NCI-H460 (cell line): Measurements from ENCODE around the gene MAP3K2. TPM values are rescaled to one million over a fixed set of nuclear protein-coding genes. Genes with fewer than 3 reads are reported as not detected.

ENCODE experiments used
- DNase-seq: peaks from one replicate; pipeline ENCODE4 v3.0.0-alpha.2; 2016; ENCODE audit warnings: low read depth; ENCODE audit errors: extremely low read depth
- total RNA-seq: library from RNA; depleted of rRNA; stranded (reverse); fragments of >200 nt; shearing (Covaris generic); gene quantifications from 2 replicates; pipeline ENCODE4 v1.2.3, GENCODE V29; 2014

The MAP3K2 gene
- total RNA-seq, 1 experiment from 2014 or later = 39.9 TPM

DNA sequence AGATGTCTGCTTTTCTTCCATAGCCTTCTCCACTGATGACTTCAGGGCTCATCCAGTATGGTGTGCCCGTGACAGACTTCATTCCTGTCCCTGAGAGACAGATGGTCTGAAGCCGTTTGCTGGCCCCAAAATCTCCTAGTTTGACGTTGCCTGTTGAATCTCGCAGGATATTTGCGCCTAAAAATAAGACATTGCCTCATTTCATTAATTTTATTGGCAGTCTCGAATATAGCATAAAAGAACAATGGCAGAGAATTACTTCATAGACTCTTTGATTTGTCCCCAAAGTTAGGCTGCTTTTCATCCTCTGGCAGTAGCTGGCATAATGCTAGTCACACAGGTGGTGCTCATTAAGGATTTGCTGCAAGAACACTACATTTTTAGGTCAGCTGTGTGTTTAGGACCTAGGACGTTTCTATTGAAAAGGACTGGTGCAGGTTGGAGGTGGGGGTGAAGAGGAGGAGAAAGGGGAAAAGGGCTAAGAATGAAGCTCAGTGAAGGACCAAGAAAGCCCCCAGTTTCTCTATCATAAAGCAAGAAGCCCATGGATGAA lies 79.1 kb downstream of the MAP3K2 start:
- no peak for DNase-seq

- DNase-seq = no peak
Measured at GRCh38 chr2:127305990-127306585, 81.7 kb downstream of the MAP3K2 start.

- DNase-seq = no peak
Measured at GRCh38 chr2:127302168-127302567, 85.6 kb downstream of the MAP3K2 start.

DNA sequence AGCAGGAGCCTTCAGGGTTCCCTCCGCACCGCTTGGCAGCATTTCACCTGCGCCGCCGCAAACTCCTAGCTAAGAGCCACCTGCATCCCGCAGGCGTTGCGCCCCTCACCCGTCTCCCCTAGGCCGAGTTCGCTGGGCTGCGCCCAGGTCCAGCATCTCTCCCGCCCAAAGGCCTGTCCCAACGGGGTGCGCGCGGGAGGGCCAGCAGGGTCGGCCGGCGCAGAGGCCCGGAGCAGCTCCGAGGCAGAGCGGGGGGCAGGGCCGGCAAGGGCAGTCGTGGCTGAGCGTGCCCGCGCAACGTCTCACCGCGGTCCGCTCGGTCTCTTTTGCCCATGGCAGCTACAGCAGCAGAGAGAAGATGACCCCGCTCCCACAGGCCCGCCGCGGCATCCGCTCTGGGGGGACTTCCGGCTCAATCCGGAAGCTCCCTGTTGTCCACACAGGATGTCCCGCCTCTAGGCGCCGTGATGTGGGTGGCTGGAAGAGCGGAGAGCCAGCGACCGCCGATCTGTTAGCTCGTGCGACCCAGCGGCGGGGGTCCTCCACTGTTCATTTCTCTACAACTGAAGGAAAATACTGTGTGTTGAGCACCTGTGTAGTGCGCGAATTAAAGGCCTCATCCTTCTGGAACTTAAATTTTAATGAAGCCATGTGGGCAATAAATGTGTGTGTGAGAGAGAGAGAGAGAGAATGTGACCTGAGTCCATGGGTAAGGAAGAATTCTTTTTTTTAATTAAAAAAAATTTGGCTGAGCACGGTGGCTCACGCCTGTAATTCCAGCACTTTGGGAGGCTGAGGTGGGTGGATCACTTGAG lies 93.8 kb downstream of the MAP3K2 start, which contains the start of gene ERCC3:
TSS of gene ERCC3 (minus strand) at position 397 of the 815 bp plus-strand sequence. CDS start at position 334, 63 bp downstream.
- DNase-seq = peak; percentile 73

DNA sequence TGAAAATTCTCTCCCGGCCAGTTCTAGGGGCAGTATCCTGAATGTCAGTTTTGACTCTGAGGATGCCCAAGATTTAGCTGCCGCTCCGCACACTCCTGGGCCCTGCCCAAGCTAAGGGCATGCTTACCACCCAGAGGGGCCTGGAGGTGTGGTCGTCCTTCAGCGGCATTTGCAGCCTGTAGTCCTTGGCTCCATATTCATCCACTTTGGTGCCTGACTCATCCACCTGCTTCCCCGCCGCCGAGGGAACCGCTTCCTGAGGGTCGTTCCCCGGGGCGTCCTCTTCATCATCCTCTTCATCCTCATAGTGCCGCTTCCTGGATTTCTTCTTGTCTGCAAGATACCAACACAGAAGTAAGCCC lies 94.4 kb downstream of the MAP3K2 start:
- no peak for DNase-seq

DNA sequence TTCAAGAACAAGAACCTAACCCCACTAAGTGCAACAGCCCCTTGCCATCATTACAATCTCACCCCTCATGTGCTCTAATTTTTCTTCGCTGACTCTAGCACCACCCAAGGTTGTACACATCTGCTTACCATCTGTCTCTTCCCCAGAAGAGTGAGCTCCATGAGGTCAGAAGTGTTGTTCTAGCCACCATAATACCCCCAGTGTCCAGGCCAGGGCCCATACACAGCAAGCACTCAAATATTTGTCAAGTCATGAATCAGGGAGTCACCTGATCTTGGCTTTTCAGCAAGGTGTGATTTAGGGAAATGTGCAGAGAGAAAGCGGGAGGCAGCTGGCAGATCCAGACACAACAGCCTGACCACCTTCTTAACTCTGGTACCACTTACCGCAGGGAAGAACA lies 99.5 kb downstream of the MAP3K2 start:
- no peak for DNase-seq

DNA sequence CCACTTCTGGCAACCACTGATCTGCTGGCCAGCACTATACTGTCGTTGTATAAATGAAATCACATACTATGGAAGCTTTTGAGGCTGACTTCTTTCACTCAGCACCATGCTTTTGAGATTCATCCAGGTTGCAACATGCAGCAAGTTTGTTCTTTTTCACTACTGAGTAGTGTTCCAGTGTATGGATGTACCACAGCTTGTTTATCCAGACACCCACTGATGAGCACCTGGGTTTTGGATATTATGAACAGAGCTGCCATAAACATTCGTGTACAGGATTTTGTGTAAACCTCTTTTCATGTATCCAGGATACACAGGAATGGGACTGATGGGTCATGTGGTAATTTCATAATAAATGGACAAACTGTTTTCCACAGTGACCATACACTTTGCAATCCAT lies 104.5 kb downstream of the MAP3K2 start:
- DNase-seq = no peak

- no peak for DNase-seq
Measured at GRCh38 chr2:127280693-127281092, 107.1 kb downstream of the MAP3K2 start.

- DNase-seq = no peak
Measured at GRCh38 chr2:127279781-127280180, 108.0 kb downstream of the MAP3K2 start.

DNA sequence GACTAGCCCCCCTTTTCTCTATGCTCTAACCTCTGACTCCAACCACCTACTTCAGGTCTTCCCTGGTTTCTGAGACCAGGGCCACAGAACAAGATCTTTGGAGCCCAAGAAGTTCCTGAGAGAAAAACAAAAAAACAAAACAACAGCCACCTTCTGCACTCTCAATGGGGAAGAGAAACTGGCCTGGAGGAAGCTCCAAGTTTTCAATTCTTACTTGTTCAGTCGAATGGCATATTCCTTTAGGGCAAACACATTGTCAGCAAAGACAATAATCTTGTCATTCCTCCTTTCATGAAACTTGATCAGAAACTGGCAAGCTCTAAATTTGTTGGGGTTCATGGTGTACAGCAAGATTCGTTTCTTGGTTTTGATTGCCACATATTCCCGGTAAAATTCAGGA lies 108.8 kb downstream of the MAP3K2 start:
- no peak for DNase-seq

GRCh38 chr2:127277028-127277427 lies 110.7 kb downstream of the MAP3K2 start:
- DNase-seq = no peak

DNA sequence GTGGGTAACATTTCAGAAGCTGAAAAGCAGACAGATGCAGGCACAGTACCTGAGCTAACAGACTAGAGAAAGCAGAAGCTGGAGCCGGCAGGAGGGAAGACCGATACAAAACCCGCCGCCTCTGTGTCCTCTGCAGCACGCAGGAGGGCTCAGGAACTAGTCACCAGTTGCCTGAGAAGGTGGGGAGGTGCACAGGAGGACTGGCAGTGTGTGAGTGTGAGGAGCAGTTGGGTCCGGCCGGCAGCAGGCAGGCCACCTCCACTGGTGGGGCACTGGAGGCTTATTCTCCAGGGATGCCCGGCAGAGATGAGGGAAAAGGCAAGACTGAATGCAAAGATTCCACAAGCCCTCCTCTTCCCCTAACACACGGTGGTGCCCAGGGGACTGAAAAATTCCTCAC lies 112.0 kb downstream of the MAP3K2 start:
- no peak for DNase-seq

- DNase-seq = no peak
Measured at GRCh38 chr2:127275356-127275755, 112.4 kb downstream of the MAP3K2 start.

DNA sequence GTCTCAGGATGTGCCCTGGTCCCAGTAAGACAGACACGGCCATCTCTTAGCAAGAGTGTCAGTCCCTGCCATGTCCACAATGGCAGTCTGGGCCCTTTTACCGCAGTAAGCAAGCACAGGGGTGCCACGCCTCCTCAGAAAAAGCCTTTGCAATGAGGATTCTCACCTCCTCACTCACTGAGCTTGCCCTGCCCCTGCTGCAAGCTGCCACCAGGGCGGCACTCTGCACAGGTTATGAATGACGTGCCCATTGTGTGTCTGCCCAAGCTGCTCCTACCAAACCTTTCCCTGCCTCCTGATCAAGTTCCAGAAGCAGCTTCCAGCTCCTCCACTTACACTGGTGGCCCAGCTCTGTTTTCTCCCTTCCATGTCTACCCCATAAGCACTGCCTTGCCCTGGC lies 117.1 kb downstream of the MAP3K2 start:
- no peak for DNase-seq

GRCh38 chr2:127261804-127262406 lies 125.9 kb downstream of the MAP3K2 start:
- no peak for DNase-seq

DNA sequence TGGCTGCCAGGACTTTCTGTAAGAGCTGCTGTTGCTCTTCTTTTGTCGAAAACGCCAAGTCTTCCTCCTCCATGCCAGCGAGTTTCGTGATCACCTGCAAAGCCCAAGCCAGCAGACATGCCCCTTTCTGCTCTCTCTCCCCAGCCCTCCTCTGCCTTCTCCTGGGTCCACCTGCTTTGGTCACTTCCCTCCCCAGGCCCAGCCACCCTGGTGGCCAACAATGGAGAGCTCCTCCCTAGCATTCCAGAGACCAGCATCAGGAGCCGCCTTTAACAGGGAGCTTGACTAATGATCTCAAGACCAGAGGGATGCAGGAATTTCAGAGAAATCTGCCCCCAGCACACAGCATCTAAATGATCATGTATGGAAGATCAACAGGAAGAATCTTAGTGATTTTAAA lies 128.4 kb downstream of the MAP3K2 start:
- DNase-seq = no peak

- DNase-seq = no peak
Measured at GRCh38 chr2:127256866-127257265, 130.9 kb downstream of the MAP3K2 start.

- no peak for DNase-seq
Measured at GRCh38 chr2:127256381-127256780, 131.4 kb downstream of the MAP3K2 start.

DNA sequence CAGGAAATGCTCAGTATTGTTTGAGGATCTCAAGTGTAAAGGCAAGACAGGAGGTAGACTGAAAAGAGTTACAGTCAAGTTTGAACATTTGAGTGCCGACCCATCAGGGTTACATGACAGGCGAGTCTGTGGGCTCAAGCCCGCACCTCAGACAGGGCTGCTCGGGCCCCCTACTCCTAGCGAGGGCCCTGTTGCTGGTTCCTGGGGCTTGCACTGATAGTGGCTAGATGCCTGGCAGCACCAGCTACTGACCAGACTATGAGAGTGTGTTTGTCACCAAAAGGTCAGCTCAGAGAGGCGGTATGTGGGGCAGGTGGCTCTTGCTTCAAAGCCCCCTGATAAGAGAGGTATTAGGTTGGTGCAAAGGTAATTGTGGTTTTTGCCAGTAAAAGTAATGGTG lies 132.1 kb downstream of the MAP3K2 start:
- DNase-seq = no peak

- DNase-seq = no peak
Measured at GRCh38 chr2:127255146-127255545, 132.6 kb downstream of the MAP3K2 start.

- no peak for DNase-seq
Measured at GRCh38 chr2:127254386-127254981, 133.3 kb downstream of the MAP3K2 start.
